HL-60/S4 treated with phorbol 12-myristate 13-acetate at 8.2 ng/mL for 4 days and 3 days (cell line): ENCODE data around the gene EIF4E3.

Experiments
- in situ Hi-C: fragments of 300-500 bp; cut with MboI; formaldehyde crosslinking; loops from 2 replicates; pipeline ENCODE4 v1.15.0; 2022; ENCODE audit warnings: low sequenced_read_pairs

EIF4E3 gene

DNA sequence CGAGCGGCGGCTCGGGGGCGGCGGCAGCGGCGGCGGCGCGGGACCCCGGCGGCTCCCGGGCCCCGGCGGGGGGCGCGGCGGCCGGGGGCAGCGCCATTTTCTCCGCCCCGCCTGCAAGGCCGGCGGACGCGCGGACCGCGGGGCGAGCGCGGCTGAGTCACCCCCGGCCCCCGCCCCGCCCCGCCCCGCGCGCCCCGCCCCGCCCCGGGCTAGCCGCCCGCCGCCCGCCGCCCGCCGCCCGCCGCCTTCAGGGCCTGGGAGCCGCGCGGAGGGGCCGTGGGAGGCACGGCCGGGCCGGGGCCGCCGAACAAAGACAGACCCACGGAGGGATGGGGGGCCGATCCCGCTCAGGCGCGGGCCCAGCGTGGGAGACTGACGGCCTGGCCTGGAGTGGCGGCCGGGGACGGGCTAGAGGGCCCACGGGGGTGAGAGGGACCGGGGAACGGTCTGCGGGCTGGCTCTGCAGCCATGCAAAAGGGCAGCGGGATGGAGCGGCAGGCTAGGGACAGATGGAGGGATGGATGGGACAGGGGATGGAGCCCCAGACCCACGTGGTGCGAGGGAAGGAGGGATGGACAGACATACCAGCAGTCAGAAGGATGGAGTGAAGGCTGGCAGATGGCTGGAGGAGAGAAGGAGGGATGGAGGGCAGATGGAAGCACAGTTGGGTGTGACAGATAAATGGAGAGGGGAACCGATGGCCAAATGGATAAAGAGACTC, at the start of gene EIF4E3:
Gene EIF4E3 (minus strand): TSS at position 132 of the 721 bp plus-strand sequence. CDS start 35 bp downstream, at position 97.
- in situ Hi-C loops = loop anchor here (25.0 kb wide), 2 partner anchors 137 to 1362 kb away; no protein-coding TSS in a partner anchor

DNA sequence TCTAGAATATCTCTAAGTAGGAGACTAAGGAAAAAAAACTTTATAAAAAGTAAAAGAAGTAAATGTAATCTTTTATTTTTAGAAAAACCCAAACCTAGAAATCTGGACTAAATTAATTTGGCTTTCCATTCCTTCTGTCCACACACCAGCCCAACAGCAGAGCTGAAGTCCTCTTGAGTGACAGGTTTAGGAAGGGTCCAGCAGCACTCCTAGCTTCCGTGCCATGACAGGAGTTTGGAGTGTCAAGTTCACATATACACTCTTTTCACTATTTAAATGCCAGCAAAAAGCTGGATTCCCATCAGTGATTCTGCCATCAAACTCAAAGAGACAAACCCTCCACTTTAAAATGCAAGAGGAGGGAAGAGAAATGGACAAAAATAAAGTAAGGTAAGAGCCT, 46.7 kb upstream of the EIF4E3 start:
- in situ Hi-C loops = no loop called here

DNA sequence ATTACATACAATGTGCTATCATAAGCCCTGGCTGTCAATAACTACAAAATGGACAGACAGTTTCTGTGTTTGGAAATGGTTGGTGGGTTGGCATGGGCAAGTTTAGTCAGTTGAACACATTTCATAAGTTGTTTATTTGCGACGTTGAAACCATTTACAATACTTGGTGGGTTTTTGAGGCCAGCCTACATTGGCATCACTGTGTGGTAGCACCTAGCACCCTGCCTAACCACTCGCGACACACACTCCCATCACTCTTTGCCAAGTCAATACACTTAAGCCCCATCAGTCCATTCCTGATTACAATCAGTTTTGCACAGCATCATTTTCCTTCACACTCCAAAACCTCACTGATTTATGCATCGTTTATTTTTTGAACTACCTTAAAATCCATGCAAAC, 45.9 kb upstream of the EIF4E3 start:
- in situ Hi-C loops = no loop called here

DNA sequence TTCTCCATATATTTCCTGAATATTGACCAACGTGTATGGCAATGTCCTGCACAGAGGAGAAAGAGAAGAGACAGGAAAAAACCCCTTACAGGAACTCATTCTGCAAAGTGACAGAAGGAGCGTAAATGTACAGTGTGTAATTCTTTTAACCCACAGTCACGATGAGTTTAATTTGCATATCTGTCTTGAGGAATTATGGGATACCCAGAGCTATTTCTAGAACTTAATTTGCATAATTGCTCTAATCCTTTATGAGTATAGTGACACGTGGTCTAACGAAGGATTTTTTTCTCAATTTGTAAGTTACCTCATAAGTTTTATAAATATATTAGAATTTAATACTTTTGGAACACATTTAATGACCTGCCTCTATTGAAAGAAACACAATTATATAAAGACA, 38.2 kb upstream of the EIF4E3 start:
- in situ Hi-C loops = no loop called here

DNA sequence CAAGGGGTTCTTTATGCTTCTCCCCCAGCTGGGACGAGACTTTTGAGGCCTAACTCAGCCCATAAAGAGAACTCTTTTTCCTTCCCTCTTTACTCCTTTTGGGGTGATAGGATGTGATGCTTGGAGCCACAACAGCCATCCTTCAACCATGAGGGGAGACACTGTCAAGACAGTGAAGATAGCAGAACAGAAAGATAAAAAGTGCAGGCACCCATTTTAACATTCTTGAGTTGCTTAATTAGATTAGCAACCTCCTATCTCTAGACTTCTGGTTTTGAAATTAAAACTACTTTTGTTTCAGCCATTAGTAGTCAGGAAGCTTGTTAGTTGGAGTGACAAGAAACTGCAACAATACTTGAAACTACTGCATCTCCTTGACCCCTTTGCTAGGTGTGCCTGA, 34.9 kb upstream of the EIF4E3 start:
- in situ Hi-C loops = no loop called here

DNA sequence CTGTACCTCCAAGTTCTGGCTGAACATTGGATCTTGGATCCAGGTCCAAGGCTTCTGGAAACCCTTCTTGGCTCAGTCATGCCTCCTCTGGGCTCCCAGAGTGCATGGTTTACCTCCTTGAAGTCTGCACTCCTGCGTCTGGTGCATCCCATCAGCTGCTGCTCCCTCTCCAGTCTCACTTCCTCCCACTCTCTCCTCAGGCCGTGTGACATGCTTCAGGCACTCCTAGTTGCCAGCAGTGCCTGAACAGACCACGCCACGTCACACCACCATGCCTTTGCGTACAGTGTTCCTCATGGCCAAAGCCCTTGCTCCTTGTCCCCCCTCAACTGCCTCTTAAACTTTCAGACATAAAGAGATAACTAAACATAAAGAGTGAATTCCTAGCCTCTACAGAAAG, 34.2 kb upstream of the EIF4E3 start:
- in situ Hi-C loops = no loop called here

DNA sequence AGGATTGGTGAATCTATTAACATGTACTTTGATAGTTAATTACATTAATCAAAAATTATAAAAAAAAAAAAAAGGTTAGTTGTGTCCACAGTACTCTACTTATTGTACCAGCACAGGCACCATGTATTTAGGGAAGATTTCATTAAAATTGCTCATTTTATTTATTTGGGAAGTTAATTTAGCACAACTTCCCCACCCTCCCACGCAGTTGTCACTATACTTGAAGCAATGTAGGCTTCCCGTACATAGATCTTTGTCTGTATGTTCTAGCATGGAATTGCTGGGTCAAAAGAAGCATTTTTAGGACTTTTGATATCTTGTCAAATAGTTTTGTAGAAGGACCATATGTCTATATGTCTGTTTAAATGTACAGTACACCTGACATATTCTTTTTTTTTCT, 32.9 kb upstream of the EIF4E3 start:
- in situ Hi-C loops = no loop called here

DNA sequence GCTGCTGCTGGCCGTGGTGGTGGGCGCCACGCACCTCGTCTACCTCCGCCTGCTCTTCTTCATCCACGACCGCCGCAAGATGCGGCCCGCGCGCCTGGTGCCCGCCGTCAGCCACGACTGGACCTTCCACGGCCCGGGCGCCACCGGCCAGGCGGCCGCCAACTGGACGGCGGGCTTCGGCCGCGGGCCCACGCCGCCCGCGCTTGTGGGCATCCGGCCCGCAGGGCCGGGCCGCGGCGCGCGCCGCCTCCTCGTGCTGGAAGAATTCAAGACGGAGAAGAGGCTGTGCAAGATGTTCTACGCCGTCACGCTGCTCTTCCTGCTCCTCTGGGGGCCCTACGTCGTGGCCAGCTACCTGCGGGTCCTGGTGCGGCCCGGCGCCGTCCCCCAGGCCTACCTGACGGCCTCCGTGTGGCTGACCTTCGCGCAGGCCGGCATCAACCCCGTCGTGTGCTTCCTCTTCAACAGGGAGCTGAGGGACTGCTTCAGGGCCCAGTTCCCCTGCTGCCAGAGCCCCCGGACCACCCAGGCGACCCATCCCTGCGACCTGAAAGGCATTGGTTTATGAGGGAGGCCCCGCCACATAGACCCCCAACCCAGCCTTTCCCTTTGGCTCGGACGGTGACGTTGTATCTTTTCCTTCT, 29.5 kb upstream of the EIF4E3 start:
- in situ Hi-C loops = no loop called here

DNA sequence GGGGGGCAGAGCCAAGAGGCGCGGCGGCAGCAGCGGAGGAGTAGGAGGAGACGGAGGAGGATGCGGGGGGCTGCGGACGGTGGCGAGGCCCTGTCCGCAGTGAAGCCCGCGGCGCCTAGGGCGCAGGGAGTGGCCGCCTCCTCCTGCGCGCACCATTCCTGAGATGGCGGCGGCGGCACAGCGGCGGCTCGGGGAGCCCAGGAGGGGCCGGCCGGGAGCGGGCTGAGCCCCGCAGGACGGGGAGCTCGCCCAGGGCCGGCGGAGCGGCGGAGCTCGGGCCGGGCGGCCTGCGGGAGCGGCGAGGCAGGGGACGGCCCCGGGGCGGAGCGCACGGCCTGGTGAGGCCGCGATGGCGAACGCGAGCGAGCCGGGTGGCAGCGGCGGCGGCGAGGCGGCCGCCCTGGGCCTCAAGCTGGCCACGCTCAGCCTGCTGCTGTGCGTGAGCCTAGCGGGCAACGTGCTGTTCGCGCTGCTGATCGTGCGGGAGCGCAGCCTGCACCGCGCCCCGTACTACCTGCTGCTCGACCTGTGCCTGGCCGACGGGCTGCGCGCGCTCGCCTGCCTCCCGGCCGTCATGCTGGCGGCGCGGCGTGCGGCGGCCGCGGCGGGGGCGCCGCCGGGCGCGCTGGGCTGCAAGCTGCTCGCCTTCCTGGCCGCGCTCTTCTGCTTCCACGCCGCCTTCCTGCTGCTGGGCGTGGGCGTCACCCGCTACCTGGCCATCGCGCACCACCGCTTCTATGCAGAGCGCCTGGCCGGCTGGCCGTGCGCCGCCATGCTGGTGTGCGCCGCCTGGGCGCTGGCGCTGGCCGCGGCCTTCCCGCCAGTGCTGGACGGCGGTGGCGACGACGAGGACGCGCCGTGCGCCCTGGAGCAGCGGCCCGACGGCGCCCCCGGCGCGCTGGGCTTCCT, 28.8 kb upstream of the EIF4E3 start, which contains the start of gene GPR27:
Gene GPR27 (plus strand): TSS at position 155 of the 909 bp plus-strand sequence. CDS start 195 bp downstream, at position 350.
- in situ Hi-C loops = no loop called here

DNA sequence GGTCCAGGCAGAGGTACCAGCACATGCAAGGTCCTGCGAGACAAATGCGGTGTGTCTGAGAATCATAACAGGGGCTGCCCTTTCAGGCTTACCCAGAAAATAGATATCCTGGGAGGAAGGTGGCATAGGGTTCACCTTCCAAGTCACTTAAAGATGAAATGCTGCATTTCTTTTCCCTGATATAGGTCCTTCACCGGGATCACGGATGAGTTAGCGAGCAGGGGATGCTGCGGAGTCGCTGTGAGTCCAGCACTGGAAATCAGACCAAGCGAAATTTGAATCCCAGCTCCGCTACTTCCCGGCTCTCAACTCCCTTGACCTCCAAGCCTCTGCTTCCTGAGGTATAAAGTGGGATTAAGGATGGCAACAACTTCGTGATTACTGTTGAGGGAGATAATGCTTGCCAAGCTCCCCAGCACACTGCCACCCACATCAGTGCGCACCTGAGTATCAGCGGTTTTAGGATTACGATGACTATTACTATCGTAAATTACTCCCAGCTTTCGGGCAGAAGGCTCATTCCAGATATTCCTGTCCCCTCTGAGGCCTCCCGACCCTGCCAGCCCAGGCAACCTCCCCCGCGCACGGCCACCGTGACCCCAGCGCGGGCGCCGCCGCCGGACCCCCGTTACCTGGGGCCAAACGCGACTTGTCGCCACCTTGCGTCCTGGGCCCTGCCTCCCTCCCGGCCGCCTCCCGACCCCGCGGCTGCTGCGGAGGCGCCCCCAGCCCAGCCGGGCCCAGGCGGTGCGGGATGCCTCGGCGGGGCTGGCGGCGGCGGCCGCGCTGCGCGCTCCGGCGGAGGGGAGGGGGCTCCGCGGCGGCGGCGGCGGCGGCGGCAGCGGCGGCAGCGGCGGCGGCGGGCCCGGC, 27.9 kb upstream of the EIF4E3 start:
- in situ Hi-C loops = no loop called here

DNA sequence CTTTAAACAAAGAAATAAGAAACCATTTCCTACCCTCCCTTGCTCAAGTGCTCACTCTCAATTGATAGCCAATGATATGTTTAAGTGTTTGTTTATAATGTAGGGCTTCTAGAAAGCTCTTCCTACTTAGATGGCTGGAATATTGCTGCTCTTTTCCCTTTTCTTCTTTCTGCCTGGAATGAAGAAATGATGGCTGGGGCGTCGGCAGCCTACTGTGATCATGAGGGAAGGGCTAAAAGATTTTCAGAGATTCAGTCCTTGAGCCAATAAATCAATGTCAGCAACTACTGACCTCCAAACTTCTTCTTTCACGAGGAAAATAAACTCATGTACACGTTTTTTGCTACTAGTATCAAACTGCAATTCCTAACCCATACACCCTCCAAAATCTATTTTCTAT, 26.4 kb upstream of the EIF4E3 start:
- in situ Hi-C loops = no loop called here

DNA sequence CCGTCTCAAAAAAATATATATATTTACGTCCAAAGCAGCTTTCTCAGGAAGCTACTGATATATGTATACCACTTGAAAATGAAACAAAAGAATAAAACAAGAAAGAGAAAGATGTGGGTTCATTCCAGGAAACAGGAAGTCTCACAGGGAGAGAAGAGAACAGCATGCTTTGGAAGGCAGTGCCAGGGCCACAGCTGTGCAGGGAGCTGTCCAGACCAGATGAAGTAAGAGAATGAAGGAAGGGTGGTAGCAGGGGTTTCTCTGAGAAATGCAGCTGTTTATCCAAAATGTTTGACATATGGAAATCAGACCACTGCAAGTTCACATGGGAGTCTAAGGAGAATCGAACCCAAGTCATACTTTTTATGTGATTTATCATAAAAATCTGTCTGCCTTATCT, 19.5 kb upstream of the EIF4E3 start:
- in situ Hi-C loops = loop anchor here (25.0 kb wide), 2 partner anchors 118 to 1343 kb away; no protein-coding TSS in a partner anchor

DNA sequence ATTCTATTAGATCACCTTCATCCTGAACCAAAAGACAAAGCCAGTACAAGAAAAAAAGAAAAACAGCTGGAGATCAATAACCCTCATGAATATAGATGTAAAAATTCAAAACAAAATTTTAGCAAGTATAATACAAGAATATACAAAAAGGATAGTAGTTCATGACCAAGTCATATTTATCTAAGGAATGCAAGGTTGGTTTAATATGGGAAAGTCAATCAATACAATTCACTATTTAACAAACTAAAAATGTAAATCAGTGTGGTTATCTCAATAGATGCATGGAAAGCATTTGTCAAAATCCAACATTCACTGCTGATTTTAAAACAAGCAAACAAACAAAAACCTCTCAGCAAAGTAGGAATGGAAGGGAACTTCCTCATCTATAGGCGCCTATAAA, 17.4 kb upstream of the EIF4E3 start:
- in situ Hi-C loops = loop anchor here (25.0 kb wide), 2 partner anchors 120 to 1345 kb away; no protein-coding TSS in a partner anchor

DNA sequence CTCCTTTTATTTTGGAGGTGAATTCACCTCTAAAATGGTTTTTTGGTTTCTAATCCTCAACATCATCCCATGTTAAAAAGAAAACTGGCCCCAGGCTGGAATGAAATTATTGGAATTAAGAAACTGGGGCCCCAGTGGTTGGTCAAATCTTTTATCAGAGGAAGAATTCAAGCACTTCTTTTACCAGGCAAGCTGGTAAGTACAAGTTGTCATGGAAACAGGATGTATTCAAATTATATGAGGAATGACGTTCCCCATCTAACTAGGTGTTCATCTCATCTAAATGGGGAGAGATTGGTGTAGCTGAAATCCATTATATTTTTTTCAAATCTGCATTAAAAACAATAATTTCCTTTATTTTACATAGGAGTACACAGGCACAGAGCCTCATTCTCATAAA, 9.7 kb upstream of the EIF4E3 start:
- in situ Hi-C loops = loop anchor here (25.0 kb wide), 2 partner anchors 127 to 1352 kb away; no protein-coding TSS in a partner anchor

DNA sequence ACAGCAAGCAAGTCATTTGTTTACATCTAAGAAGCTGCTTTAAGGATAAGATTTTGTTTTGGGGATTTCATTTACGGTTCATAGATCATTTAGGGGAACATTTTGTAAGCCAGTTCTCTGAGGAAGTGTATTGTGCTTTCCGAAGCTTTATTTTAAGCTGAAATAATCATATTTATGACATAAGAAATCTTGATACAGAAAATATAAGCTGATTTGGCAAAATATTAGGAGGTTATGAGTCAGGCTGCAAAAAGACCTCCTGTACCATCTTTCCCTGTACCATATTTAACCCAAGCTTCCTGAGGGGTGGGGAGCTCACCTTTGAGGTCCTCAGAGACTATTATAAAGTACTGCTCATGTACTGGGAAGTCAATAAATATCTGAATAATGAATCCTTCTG, 8.1 kb upstream of the EIF4E3 start:
- in situ Hi-C loops = loop anchor here (25.0 kb wide), 2 partner anchors 129 to 1354 kb away; no protein-coding TSS in a partner anchor

DNA sequence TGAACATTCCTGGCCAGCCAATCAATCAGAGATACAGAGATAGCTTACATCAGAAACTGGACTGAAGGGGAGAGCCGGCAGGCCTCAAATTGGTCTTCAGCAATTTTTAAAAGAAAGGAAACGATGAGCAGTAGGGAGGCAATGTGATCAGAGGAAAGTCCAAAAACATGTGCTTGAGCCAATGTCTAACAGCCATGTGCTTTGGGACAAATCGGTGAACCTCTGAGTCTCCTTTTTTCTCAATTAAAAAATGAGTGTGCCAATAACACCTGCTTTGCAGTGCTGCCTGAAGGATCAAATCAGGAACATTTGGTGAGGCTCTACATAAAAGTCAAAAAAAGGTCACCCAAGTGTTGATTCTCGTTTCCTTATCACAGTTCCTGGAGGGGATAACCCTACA, 7.4 kb upstream of the EIF4E3 start:
- in situ Hi-C loops = loop anchor here (25.0 kb wide), 2 partner anchors 130 to 1355 kb away; no protein-coding TSS in a partner anchor

DNA sequence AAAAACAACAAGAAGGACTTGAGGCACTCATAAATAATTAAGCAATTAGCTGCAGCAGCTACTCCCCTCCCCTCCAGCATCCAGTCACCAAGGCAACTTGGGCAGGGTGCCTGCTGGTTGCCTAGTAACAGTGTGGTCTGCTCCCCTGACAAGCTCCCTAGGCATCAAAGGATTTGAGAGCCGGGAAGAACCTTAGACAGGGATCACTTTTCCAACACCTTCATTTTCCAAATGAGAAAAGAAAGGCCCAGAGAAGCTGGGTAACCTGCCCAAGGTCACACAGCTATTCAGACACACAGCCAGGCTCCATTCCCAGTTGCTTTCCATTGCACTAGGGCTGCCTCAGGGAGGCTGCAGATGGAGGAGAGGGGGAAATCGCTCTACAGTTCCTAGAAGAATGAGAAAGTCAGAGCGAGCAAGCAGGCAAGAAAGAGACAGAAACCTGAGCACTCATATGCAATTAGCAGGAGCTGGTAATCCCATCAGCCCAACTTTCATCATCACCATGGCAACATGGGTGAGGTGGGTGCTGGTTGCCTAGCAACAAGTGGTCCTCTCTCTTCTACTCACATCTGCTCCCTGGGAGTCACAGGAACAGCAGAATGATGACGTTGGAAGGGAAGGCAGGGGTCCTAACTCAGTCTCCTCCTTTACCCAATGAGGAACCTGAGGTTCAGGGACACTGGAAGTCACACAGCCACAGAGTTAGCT, 3.6 kb upstream of the EIF4E3 start:
- in situ Hi-C loops = loop anchor here (25.0 kb wide), 2 partner anchors 134 to 1359 kb away; no protein-coding TSS in a partner anchor

DNA sequence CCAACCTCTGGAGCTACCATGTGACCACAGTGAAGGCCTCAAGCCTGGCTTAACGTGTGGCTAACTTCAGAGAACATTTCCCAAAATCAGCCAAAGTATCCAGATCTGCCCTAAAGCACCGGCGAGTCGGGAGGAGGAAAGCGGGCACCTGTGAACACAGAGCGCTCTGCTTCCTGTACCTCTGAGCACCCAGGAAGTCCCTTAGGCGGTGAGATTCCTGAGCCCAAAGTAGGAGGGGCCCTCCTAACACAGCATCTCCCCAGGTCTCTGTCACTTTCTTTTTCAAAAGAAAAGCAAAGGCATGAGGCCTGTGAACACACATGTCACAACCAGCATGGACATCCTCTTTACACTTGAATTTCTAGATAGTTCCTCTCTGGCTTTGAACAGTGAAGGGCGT, 944 bp upstream of the EIF4E3 start:
- in situ Hi-C loops = loop anchor here (25.0 kb wide), 2 partner anchors 136 to 1361 kb away; no protein-coding TSS in a partner anchor

DNA sequence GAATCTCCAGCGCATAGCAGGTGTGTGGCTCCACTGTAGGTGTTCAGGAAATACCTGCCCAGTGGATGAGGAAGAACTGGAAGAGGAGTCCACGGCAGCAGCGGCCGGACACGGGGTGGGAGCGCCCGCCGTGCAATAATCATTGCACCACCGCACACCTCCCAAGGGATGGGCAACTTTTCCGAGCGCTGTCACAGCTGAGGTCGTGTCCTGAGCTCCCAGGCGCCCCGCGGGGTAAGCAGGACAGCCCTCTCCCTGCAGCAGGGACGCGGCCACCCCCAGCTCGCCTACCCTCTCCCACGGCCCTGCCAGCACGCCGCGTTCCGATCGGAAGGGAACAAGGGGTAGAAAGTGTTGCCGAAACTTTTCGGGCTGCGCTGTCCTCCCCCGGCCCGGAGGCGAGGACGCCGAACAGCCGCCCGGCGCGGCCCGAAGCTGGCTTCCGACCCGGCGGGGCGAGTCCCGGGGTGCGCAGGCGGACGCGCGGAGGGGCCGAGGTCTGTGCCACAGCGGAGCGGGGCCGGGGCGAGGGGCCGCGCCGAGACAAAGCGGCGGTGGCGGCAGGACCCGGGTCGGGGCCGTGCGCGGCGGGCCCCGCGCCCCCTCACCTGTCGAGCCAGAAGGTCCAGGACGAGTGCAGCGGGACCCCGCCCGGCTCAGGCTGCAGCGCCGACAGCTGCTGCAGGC, 475 bp downstream of the EIF4E3 start:
- in situ Hi-C loops = loop anchor here (25.0 kb wide), 2 partner anchors 138 to 1363 kb away; no protein-coding TSS in a partner anchor
